A673 (cell line): ENCODE measurements around the gene C19orf44.

Experiments used
- CTCF ChIP-seq: fragments of 300-800, 200-600 bp; sonication (generic); conservative IDR thresholded peaks from 2 replicates; pipeline ENCODE4 v1.5.1; 2017; ENCODE audit warnings: low read depth, mild to moderate bottlenecking, antibody characterized with exemption, low read length, moderate library complexity, mixed read lengths
- EZH2 ChIP-seq: fragments of 200-600 bp; sonication (generic); IDR thresholded peaks from 2 replicates; pipeline ENCODE4 v1.6.1; 2017; ENCODE audit warnings: borderline replicate concordance, low read depth, mild to moderate bottlenecking, mixed read lengths, antibody characterized with exemption, low read length; ENCODE audit not compliant: poor library complexity, severe bottlenecking

GRCh38 chr19:16541526-16542044, 45.4 kb downstream of the C19orf44 start:
- TF ChIP-seq CTCF (no peak), EZH2 (no peak)
